HG03097 (cell line): Measurements from ENCODE around the gene SOX1.

Experiments
- ATAC-seq: cut with Tn5 transposase; IDR thresholded peaks from one replicate; pipeline ENCODE4 v1.9.1; 2021; ENCODE audit not compliant: unreplicated experiment, low FRiP score

Gene SOX1

GRCh38 chr13:112104881-112105234 is 37.9 kb downstream of the SOX1 start:
- no peak for ATAC-seq

DNA sequence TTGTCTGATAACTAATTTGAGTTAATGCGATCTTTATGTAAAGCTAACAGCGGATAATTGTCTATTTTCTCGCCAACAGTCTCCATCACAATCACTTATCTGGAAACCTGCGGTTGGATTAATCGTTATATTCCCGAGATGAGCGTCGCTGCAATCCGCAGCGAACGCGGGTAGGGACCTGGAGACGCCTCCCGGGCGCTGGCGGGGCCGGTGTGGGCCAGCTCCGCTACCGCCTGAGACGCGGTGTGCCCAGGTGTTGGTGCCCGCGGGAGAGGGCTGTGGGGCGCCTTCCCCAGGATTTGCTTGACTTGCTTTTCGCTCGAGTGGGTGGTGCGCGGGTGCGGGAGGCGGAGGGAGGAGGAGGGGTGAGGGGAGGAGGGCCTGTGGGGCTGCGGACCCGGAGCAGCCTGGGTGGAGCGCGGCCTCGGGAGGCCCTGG is 38.3 kb downstream of the SOX1 start:
- no peak for ATAC-seq

DNA sequence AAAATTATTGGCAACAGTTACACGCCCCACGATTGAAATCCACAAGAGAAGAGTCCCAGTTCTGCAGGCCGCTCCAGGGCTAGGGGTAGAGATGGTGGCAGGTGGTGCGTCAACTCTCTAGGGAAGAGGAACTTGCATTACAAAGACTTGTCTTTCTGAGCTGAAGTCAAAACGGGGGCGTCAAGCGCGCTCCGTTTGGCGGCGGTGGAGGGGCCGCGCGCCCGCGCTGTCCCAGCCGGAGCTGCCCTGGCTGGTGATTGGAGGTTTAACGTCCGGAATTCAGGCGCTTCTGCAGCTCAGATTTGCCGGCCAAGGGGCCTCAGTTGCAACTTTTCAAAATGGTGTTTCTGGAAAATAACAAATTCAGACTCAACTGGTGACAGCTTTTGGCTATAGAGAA is 38.9 kb downstream of the SOX1 start:
- no peak for ATAC-seq

DNA sequence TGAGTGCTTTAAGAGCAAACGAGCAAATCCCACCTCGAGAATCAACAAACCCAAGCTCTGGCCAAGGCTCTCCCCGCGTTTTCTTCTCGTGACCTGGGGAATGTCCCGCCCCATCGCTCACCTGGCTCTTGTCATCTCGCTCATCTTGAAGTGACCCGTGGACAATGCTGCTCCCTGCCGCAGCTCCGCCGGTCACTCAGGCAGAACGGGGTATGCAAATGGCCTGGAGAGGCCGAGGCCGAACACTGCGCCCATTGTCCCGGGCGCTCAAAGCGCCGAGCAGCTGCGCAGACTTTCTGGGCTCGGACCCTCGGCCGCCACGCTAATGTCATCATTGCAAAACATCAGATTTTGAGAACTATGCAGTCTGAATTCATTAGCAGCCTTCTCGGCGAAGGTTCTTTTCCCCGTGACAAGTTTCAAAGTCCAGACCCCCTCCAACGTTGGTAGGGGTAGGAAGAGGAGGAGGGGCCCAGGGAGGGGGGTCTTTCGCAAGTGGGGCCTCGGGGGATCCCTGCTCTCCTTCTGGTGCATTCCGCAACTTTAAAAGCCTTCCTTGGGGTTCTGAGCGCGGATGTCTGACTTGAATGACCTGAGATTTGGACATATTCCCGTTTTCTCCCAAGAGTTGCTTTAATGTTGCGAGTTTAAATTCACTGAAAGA is 39.7 kb downstream of the SOX1 start:
- no peak for ATAC-seq

GRCh38 chr13:112107289-112107688 is 40.3 kb downstream of the SOX1 start:
- ATAC-seq, result no peak

- no peak for ATAC-seq
Measured at GRCh38 chr13:112110479-112110878, 43.5 kb downstream of the SOX1 start.

GRCh38 chr13:112111239-112111857 is 44.4 kb downstream of the SOX1 start:
- ATAC-seq, result no peak

GRCh38 chr13:112112534-112113276 is 45.8 kb downstream of the SOX1 start:
- no peak for ATAC-seq

- no peak for ATAC-seq
Measured at GRCh38 chr13:112113348-112113747, 46.4 kb downstream of the SOX1 start.

GRCh38 chr13:112113851-112114250 is 46.9 kb downstream of the SOX1 start:
- ATAC-seq, result no peak

GRCh38 chr13:112114391-112114790 is 47.4 kb downstream of the SOX1 start:
- no peak for ATAC-seq

GRCh38 chr13:112115403-112116091 is 48.6 kb downstream of the SOX1 start:
- ATAC-seq, result no peak

DNA sequence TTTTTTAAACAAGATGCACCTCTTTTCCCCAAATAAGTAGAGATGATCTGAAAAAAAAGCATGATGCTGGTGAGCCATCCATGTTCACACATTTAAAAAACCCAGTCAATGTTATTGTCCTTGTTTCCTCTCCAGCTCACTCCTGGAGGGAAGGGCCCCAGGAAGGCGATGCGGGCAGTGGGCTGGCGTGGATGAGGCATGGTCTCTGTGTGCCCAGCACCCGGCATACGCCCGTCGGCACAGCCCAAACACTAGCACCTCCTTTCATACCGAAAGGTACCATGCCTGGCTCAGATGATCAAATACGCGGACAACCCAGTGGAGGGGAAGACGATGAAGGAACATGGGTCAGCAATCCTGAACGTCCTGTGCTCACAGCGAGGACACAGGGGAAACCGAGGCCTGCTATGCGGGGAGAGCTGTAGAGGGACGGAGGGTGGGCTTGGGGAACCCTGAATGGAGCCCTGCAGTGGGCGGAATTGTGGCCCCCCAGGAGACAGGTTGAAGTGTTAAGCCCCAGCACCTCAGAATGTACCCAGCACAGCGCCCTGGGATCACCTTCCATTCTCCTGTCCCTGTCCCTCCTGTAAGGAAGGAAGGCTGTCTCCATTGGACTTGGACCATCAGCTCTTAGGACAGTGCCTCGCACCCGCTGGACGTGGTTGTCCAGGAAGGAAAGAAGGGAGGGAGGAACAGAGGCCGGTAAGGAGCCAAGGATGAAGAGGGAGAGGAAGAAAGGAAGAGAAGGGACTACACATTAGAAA is 49.4 kb downstream of the SOX1 start:
- no peak for ATAC-seq

GRCh38 chr13:112117258-112117954 is 50.5 kb downstream of the SOX1 start:
- ATAC-seq, result no peak

- ATAC-seq, result no peak
Measured at GRCh38 chr13:112117955-112118302, 51.0 kb downstream of the SOX1 start.

- ATAC-seq, result no peak
Measured at GRCh38 chr13:112118451-112119064, 51.6 kb downstream of the SOX1 start.

GRCh38 chr13:112119192-112120030 is 52.5 kb downstream of the SOX1 start:
- no peak for ATAC-seq

GRCh38 chr13:112120031-112120373 is 53.1 kb downstream of the SOX1 start:
- ATAC-seq, result no peak
